Type B pancreatic cell (in vitro differentiated cells): ENCODE results near the gene OR7C1. TPM values are rescaled to one million over a fixed set of nuclear protein-coding genes. Genes with fewer than 3 reads are reported as not detected.

Experiments
- DNase-seq: peaks from one replicate; pipeline ENCODE4 v3.0.0; 2021; ENCODE audit warnings: mixed read lengths; ENCODE audit not compliant: unreplicated experiment; ENCODE audit errors: extremely low spot score
- H3K27ac Mint-ChIP-seq: 2 replicates; pipeline ENCODE4 v1.8.0; 2021; ENCODE audit warnings: mild to moderate bottlenecking, mixed read lengths
- H3K27me3 Mint-ChIP-seq: 2 replicates; pipeline ENCODE4 v1.8.0; 2021; ENCODE audit warnings: mixed read lengths
- H3K36me3 Mint-ChIP-seq: 2 replicates; pipeline ENCODE4 v1.8.0; 2021; ENCODE audit warnings: mixed read lengths
- H3K4me1 Mint-ChIP-seq: one replicate; pipeline ENCODE4 v1.8.0; 2021; ENCODE audit warnings: mixed read lengths; ENCODE audit not compliant: unreplicated experiment
- H3K4me3 Mint-ChIP-seq: 2 replicates; pipeline ENCODE4 v1.8.0; 2021; ENCODE audit warnings: mild to moderate bottlenecking, mixed read lengths
- H3K9me3 Mint-ChIP-seq: 2 replicates; pipeline ENCODE4 v1.8.0; 2021; ENCODE audit warnings: mixed read lengths
- CTCF ChIP-seq: fragments of 200-600 bp; sonication (generic); conservative IDR thresholded peaks from 2 replicates; pipeline ENCODE4 v1.5.0; 2021; ENCODE audit warnings: antibody characterized with exemption, mild to moderate bottlenecking
- total RNA-seq: library from RNA; stranded (reverse); gene quantifications from 2 replicates; pipeline ENCODE4 v1.2.1, GENCODE V29; 2021; ENCODE audit warnings: low replicate concordance

The OR7C1 gene
- total RNA-seq, 1 donor from 2014 or later, result not detected

- DNase-seq, result no peak
- H3K4me1 Mint-ChIP-seq, result no peaks in the 10 kb centered on the region
- H3K27me3 Mint-ChIP-seq, result no peaks in the 10 kb centered on the region
- TF ChIP-seq CTCF, result no peak
- no peak overlapping the region for H3K27ac Mint-ChIP-seq
- H3K9me3 Mint-ChIP-seq, result no peaks in the 10 kb centered on the region
- H3K36me3 Mint-ChIP-seq, result no peaks in the 10 kb centered on the region
- H3K4me3 Mint-ChIP-seq, result no peak overlapping the region
These were observed 16.4 kb downstream of the OR7C1 start for GRCh38 chr19:14818588-14818987.

- Mint-ChIP-seq H3K9me3 (no peaks in the 10 kb centered on the region), H3K4me1 (no peaks in the 10 kb centered on the region), H3K4me3 (no peak overlapping the region), H3K27me3 (no peaks in the 10 kb centered on the region), H3K27ac (no peak overlapping the region), H3K36me3 (no peaks in the 10 kb centered on the region)
- TF ChIP-seq CTCF, result no peak
- DNase-seq, result no peak
These were observed 17.9 kb downstream of the OR7C1 start for GRCh38 chr19:14817052-14817451.

- TF ChIP-seq CTCF, result no peak
- H3K27ac Mint-ChIP-seq, result no peak overlapping the region
- H3K4me3 Mint-ChIP-seq, result no peak overlapping the region
- H3K27me3 Mint-ChIP-seq, result no peaks in the 10 kb centered on the region
- DNase-seq, result no peak
- no peaks in the 10 kb centered on the region for H3K9me3 Mint-ChIP-seq
- no peaks in the 10 kb centered on the region for H3K4me1 Mint-ChIP-seq
- H3K36me3 Mint-ChIP-seq, result no peaks in the 10 kb centered on the region
These were observed 19.9 kb downstream of the OR7C1 start for GRCh38 chr19:14814982-14815652.

- no peak overlapping the region for H3K27ac Mint-ChIP-seq
- DNase-seq, result no peak
- peaks cover 3% of the 10 kb centered on the region for H3K27me3 Mint-ChIP-seq
- H3K9me3 Mint-ChIP-seq, result no peaks in the 10 kb centered on the region
- no peak for TF ChIP-seq CTCF
- no peaks in the 10 kb centered on the region for H3K4me1 Mint-ChIP-seq
- H3K4me3 Mint-ChIP-seq, result no peak overlapping the region
- H3K36me3 Mint-ChIP-seq, result no peaks in the 10 kb centered on the region
These were observed 25.5 kb downstream of the OR7C1 start for GRCh38 chr19:14809272-14810057.

GRCh38 chr19:14804765-14805164 is 30.2 kb downstream of the OR7C1 start:
- Mint-ChIP-seq H3K27me3 (peaks cover 3% of the 10 kb centered on the region), H3K4me3 (no peak overlapping the region), H3K4me1 (no peaks in the 10 kb centered on the region), H3K36me3 (no peaks in the 10 kb centered on the region), H3K9me3 (no peaks in the 10 kb centered on the region), H3K27ac (no peak overlapping the region)
- TF ChIP-seq CTCF, result no peak
- DNase-seq, result no peak
